Fibroblast of peridontal ligament (primary cell): ENCODE results near the gene FAM24A.

Experiments used
- DNase-seq: peaks from one replicate; pipeline ENCODE4 v3.0.0-alpha.2; 2010; ENCODE audit errors: extremely low read depth

Gene FAM24A

GRCh38 chr10:122931088-122931906, 20.9 kb downstream of the FAM24A start:
- no peak for DNase-seq

GRCh38 chr10:122939133-122939855, 28.9 kb downstream of the FAM24A start:
- DNase-seq, result no peak

- DNase-seq, result peak; percentile 83
Observed at GRCh38 chr10:122939856-122940543, 29.6 kb downstream of the FAM24A start.

- DNase-seq, result no peak
Observed at GRCh38 chr10:122949296-122949695, 38.9 kb downstream of the FAM24A start.

- peak; percentile 99 for DNase-seq
Observed at GRCh38 chr10:122953902-122954730, 43.7 kb downstream of the FAM24A start, which contains the start of gene C10orf88. TSS of gene C10orf88 (minus strand) at chr10:122954227. CDS start at chr10:122954178, 49 bp downstream.

GRCh38 chr10:122954731-122955050, 44.3 kb downstream of the FAM24A start:
- no peak for DNase-seq

- no peak for DNase-seq
Observed at GRCh38 chr10:122955892-122956291, 45.5 kb downstream of the FAM24A start.

- no peak for DNase-seq
Observed at GRCh38 chr10:122957474-122957873, 47.1 kb downstream of the FAM24A start.

GRCh38 chr10:122962405-122962804, 52.0 kb downstream of the FAM24A start:
- no peak for DNase-seq
